DND-41 (cell line): Measurements from ENCODE around the gene RBFOX1.

Experiments used
- ATAC-seq: fragments of 200-7000 bp; cut with Tn5 transposase; 3 replicates; pipeline ENCODE4 v1.9.1; 2021; ENCODE audit warnings: low read depth; ENCODE audit not compliant: insufficient read depth
- DNase-seq: peaks from one replicate; pipeline ENCODE4 v3.0.0-alpha.2; 2020
- H2AFZ ChIP-seq: 2 replicates; pipeline ENCODE4 v1.6.0; 2012; ENCODE audit warnings: low read depth, low read length
- H3K27ac ChIP-seq: 2 replicates; pipeline ENCODE4 v1.5.1; 2012; ENCODE audit warnings: low read length, inconsistent platforms
- H3K27me3 ChIP-seq: fragments of 200-600 bp; sonication (generic); 2 replicates; pipeline ENCODE4 v1.6.0; 2012; ENCODE audit warnings: low read length, mild to moderate bottlenecking, inconsistent platforms; ENCODE audit not compliant: insufficient read depth, poor library complexity
- H3K36me3 ChIP-seq: 2 replicates; pipeline ENCODE4 v1.5.1; 2012; ENCODE audit warnings: low read length, inconsistent platforms; ENCODE audit not compliant: insufficient read depth
- H3K4me1 ChIP-seq: 2 replicates; pipeline ENCODE4 v1.5.1; 2012; ENCODE audit warnings: mild to moderate bottlenecking, low read length; ENCODE audit not compliant: insufficient read depth
- H3K4me2 ChIP-seq: 2 replicates; pipeline ENCODE4 v1.6.0; 2012; ENCODE audit warnings: mild to moderate bottlenecking, moderate library complexity, low read length, inconsistent platforms; ENCODE audit not compliant: insufficient read depth
- H3K4me3 ChIP-seq, 2 experiments: fragments of 200-600 bp in 1 of 2; shearing (Covaris generic) in 1 of 2; 2 replicates each; pipeline ENCODE4 v1.5.1; 2012 to 2016; ENCODE audit warnings: inconsistent platforms in 2 of 2, low read length in 2 of 2, mild to moderate bottlenecking in 2 of 2, low read depth in 1 of 2, moderate library complexity in 1 of 2
- H3K79me2 ChIP-seq: 2 replicates; pipeline ENCODE4 v1.6.0; 2012; ENCODE audit warnings: low read length, inconsistent platforms; ENCODE audit not compliant: insufficient read depth
- H3K9ac ChIP-seq: 2 replicates; pipeline ENCODE4 v1.6.0; 2012; ENCODE audit warnings: low read depth, mild to moderate bottlenecking, inconsistent platforms, low read length, moderate library complexity
- H3K9me3 ChIP-seq: 2 replicates; pipeline ENCODE4 v1.5.1; 2012; ENCODE audit warnings: low read length, moderate library complexity, mild to moderate bottlenecking, inconsistent platforms; ENCODE audit not compliant: insufficient read depth, severe bottlenecking
- H4K20me1 ChIP-seq: 2 replicates; pipeline ENCODE4 v1.6.0; 2012; ENCODE audit warnings: low read length; ENCODE audit not compliant: insufficient read depth
- EZH2 ChIP-seq: IDR thresholded peaks from 3 replicates; pipeline ENCODE4 v1.6.1; 2012; ENCODE audit warnings: borderline replicate concordance, low read depth, mild to moderate bottlenecking, moderate library complexity, low read length, inconsistent platforms; ENCODE audit not compliant: severe bottlenecking
- TF ChIP-seq, protein P1 (sequence below): IDR thresholded peaks from 2 replicates; pipeline ENCODE4 v1.5.1; 2012; ENCODE audit warnings: borderline replicate concordance, low read length, moderate library complexity, mild to moderate bottlenecking; ENCODE audit not compliant: poor library complexity, severe bottlenecking; ENCODE audit errors: extremely low read depth

Gene RBFOX1

DNA sequence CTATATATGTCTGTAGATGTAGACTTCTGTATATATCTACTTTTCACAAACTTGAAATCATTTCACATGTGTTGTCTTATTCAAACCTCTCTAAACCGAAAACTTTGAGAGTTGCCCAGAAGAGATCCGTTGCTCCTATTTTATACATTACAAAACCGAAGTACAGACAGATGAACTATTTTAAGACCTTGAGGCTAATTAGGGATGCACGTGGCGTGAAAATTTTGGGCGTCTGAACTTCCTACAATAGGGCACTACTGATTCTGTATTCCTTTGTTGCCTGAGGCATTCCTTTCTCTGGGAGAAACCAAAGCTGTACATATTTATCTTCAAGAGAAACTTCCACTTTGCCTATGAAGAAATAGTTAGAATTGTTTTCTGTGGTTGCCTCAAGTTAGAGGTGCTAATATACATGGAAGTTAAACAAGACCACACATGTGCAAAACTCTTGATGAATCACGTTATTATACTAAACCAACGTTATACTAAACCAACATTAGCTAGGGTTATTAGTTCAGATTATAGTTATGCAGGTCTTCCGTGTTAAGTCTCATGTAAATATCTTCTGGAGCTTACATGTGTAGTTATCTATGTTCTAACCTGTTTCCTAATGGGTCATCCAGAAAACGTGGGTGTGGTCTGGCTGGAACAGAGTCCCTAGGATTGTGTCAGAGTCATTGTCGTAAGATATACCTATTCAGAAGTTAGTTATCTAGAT is 111.2 kb downstream of the RBFOX1 start:
- ATAC-seq, result no peak
- Histone ChIP-seq H3K9ac (no peak overlapping the region), H3K27me3 (peaks cover 3% of the 10 kb centered on the region), H2AFZ (no peak overlapping the region), H4K20me1 (no peaks in the 10 kb centered on the region), H3K4me3 (no peak overlapping the region), H3K4me1 (no peaks in the 10 kb centered on the region), H3K36me3 (no peaks in the 10 kb centered on the region), H3K4me2 (no peak overlapping the region), H3K27ac (no peak overlapping the region), H3K79me2 (no peaks in the 10 kb centered on the region), H3K9me3 (no peaks in the 10 kb centered on the region)
- no peak for TF ChIP-seq EZH2
- TF ChIP-seq, protein P1, sequence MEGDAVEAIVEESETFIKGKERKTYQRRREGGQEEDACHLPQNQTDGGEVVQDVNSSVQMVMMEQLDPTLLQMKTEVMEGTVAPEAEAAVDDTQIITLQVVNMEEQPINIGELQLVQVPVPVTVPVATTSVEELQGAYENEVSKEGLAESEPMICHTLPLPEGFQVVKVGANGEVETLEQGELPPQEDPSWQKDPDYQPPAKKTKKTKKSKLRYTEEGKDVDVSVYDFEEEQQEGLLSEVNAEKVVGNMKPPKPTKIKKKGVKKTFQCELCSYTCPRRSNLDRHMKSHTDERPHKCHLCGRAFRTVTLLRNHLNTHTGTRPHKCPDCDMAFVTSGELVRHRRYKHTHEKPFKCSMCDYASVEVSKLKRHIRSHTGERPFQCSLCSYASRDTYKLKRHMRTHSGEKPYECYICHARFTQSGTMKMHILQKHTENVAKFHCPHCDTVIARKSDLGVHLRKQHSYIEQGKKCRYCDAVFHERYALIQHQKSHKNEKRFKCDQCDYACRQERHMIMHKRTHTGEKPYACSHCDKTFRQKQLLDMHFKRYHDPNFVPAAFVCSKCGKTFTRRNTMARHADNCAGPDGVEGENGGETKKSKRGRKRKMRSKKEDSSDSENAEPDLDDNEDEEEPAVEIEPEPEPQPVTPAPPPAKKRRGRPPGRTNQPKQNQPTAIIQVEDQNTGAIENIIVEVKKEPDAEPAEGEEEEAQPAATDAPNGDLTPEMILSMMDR, result no peak
- DNase-seq, result no peak

DNA sequence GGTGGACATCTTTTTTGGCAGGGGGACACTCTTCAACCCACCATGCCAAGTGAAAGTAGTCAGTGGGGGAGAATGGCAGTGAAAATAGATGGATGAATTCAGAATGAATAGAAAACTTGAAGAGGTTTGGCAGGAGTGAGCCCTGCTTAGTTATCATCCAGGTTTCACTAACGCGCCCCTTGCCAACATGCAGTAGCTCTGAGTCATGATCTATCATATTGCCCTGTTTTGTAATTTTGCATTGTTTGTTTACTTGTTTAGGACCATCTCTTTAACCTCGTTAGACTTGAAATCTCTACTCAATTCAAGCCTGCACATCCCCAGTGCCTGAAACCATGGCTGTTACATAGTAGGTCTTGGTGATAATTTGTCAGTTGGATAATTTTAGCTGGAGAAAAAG is 116.7 kb downstream of the RBFOX1 start:
- no peaks in the 10 kb centered on the region for H4K20me1 ChIP-seq

DNA sequence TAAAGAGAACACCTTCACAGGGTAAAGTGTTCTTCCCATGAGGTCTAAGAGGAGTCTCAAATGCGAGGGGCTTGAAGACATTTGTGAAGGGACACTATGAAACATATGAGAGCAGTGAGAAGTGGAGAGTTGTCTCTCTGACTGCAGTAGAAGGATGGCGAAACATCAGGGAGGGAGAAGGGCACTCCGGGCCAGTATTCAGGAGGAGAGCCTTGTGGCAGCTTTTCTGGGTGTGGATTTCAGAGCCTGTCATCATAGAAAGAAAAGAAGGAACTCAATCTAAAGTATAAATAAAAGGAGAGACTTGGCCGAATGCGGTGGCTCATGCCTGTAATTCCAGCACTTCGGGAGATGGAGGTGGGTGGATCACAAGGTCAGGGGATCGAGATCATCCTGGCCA is 117.2 kb downstream of the RBFOX1 start:
- Histone ChIP-seq H3K9ac (no peak overlapping the region), H3K4me3 (no peak overlapping the region)

More for the DNA sequence above, 116.7 kb downstream of the RBFOX1 start:
- Histone ChIP-seq H3K4me1 (no peaks in the 10 kb centered on the region), H3K27ac (no peak overlapping the region), H3K4me2 (no peak overlapping the region), H3K9ac (no peak overlapping the region), H3K9me3 (no peaks in the 10 kb centered on the region), H3K36me3 (no peaks in the 10 kb centered on the region), H3K79me2 (no peaks in the 10 kb centered on the region), H3K4me3 (no peak overlapping the region), H2AFZ (no peak overlapping the region), H3K27me3 (no peaks in the 10 kb centered on the region)
- TF ChIP-seq, protein P1, result no peak
- TF ChIP-seq EZH2, result no peak
- DNase-seq (no peak), ATAC-seq (no peak)

More for the DNA sequence above, 117.2 kb downstream of the RBFOX1 start:
- ATAC-seq (no peak), DNase-seq (no peak)
- H3K36me3 ChIP-seq, result no peaks in the 10 kb centered on the region
- H3K9me3 ChIP-seq, result no peaks in the 10 kb centered on the region
- no peaks in the 10 kb centered on the region for H3K4me1 ChIP-seq
- no peaks in the 10 kb centered on the region for H3K79me2 ChIP-seq
- H3K27ac ChIP-seq, result no peak overlapping the region
- H3K27me3 ChIP-seq, result no peaks in the 10 kb centered on the region
- TF ChIP-seq, protein P1, result no peak
- TF ChIP-seq EZH2, result no peak
- H2AFZ ChIP-seq, result no peak overlapping the region
- no peak overlapping the region for H3K4me2 ChIP-seq
- no peaks in the 10 kb centered on the region for H4K20me1 ChIP-seq
